ENCODE data around the gene TWSG1. TPM values are rescaled to one million over a fixed set of nuclear protein-coding genes. Genes with fewer than 3 reads are reported as not detected.

Gene TWSG1
- polyA plus RNA-seq, 1 donor from 2014 or later, result 11.5 TPM

DNA sequence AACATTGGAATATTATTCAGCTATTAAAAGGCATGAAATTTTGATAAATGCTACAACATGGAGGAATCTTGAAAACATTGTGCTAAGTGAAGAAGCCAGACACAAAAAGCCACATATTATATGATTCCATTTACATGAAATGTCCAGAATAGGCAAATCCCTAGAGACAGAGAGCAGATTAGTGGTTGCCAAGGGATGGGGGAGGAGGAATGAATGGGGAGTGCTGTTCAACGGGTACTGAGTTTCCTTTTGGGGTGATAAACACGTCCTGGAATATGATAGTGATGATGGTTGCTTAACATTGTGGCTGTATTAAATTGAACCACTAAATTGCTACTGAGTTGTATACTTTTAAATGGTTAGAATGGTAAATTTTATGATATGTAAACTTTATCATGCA is 8.9 kb upstream of the TWSG1 start:
- no peaks in the 10 kb centered on the region for H3F3A ChIP-seq (ENCODE audit: insufficient read depth, low read length, poor library complexity, severe bottlenecking)
- no peak overlapping the region for H3K27ac ChIP-seq (ENCODE audit: low read length)
- H3K9ac ChIP-seq (ENCODE audit: low read length), result no peak overlapping the region
- H3K9me3 ChIP-seq (ENCODE audit: low read length), result peaks cover 4% of the 10 kb centered on the region
- H3K4me2 ChIP-seq (ENCODE audit: low read length), result no peak overlapping the region
- TF ChIP-seq RAD21 (conservative IDR thresholded peaks at IDR 0.05) (no peak), SMC3 (conservative IDR thresholded peaks at IDR 0.05; ENCODE audit: poor library complexity) (no peak), EZH2 (IDR thresholded peaks at IDR 0.05; ENCODE audit: borderline replicate concordance, insufficient read depth, low read length, poor library complexity, severe bottlenecking) (no peak), MXI1 (conservative IDR thresholded peaks at IDR 0.05; ENCODE audit: poor library complexity, severe bottlenecking) (no peak), TAF1 (IDR thresholded peaks at IDR 0.05; ENCODE audit: low read depth) (no peak), EP300 (conservative IDR thresholded peaks at IDR 0.05; ENCODE audit: poor library complexity, severe bottlenecking) (no peak)
- TF ChIP-seq, protein P1, sequence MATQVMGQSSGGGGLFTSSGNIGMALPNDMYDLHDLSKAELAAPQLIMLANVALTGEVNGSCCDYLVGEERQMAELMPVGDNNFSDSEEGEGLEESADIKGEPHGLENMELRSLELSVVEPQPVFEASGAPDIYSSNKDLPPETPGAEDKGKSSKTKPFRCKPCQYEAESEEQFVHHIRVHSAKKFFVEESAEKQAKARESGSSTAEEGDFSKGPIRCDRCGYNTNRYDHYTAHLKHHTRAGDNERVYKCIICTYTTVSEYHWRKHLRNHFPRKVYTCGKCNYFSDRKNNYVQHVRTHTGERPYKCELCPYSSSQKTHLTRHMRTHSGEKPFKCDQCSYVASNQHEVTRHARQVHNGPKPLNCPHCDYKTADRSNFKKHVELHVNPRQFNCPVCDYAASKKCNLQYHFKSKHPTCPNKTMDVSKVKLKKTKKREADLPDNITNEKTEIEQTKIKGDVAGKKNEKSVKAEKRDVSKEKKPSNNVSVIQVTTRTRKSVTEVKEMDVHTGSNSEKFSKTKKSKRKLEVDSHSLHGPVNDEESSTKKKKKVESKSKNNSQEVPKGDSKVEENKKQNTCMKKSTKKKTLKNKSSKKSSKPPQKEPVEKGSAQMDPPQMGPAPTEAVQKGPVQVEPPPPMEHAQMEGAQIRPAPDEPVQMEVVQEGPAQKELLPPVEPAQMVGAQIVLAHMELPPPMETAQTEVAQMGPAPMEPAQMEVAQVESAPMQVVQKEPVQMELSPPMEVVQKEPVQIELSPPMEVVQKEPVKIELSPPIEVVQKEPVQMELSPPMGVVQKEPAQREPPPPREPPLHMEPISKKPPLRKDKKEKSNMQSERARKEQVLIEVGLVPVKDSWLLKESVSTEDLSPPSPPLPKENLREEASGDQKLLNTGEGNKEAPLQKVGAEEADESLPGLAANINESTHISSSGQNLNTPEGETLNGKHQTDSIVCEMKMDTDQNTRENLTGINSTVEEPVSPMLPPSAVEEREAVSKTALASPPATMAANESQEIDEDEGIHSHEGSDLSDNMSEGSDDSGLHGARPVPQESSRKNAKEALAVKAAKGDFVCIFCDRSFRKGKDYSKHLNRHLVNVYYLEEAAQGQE (IDR thresholded peaks at IDR 0.05; ENCODE audit: borderline replicate concordance), result no peak
- TF ChIP-seq, protein P2, sequence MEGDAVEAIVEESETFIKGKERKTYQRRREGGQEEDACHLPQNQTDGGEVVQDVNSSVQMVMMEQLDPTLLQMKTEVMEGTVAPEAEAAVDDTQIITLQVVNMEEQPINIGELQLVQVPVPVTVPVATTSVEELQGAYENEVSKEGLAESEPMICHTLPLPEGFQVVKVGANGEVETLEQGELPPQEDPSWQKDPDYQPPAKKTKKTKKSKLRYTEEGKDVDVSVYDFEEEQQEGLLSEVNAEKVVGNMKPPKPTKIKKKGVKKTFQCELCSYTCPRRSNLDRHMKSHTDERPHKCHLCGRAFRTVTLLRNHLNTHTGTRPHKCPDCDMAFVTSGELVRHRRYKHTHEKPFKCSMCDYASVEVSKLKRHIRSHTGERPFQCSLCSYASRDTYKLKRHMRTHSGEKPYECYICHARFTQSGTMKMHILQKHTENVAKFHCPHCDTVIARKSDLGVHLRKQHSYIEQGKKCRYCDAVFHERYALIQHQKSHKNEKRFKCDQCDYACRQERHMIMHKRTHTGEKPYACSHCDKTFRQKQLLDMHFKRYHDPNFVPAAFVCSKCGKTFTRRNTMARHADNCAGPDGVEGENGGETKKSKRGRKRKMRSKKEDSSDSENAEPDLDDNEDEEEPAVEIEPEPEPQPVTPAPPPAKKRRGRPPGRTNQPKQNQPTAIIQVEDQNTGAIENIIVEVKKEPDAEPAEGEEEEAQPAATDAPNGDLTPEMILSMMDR (IDR thresholded peaks at IDR 0.05; ENCODE audit: poor library complexity, severe bottlenecking), result no peak
- no peaks in the 10 kb centered on the region for H3K9me2 ChIP-seq (ENCODE audit: insufficient read depth, low read length)
- no peaks in the 10 kb centered on the region for H3K79me2 ChIP-seq (replicated peaks; ENCODE audit: insufficient read depth, low read length)
- no peaks in the 10 kb centered on the region for H4K20me1 ChIP-seq (ENCODE audit: insufficient read depth)
- H2AFZ ChIP-seq (ENCODE audit: low read depth, low read length), result no peak overlapping the region
- H3K36me3 ChIP-seq (ENCODE audit: insufficient read depth, low read length), result no peaks in the 10 kb centered on the region
- no peaks in the 10 kb centered on the region for H3K27me3 ChIP-seq (ENCODE audit: insufficient read depth, low read depth, low read length)
- no peak overlapping the region for H3K4me3 ChIP-seq (ENCODE audit: low read length)

DNA sequence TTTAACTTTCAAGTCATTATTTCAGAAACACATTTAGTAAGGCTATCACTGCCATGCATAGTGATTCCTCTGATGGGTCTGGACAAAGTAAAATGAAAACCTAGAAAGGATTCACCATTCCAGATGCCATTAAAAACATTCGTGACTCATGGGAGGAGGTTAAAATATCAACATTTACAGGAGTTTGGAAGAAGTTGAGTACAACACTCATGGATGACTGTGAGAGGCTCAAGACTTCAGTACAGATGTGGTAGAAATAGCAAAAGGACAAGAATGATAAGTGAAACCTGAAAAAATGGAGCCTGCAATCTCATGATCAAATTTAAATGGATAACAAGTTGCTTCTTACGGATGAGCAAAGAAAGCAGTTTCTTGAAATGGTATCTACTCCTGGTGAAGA is 5.8 kb upstream of the TWSG1 start:
- H3K9me2 ChIP-seq (ENCODE audit: insufficient read depth, low read length), result no peaks in the 10 kb centered on the region
- no peak overlapping the region for H3K4me3 ChIP-seq (ENCODE audit: low read length)
- no peaks in the 10 kb centered on the region for H3F3A ChIP-seq (ENCODE audit: insufficient read depth, low read length, poor library complexity, severe bottlenecking)
- H3K9ac ChIP-seq (ENCODE audit: low read length), result no peak overlapping the region
- no peak overlapping the region for H3K27ac ChIP-seq (ENCODE audit: low read length)
- H3K36me3 ChIP-seq (ENCODE audit: insufficient read depth, low read length), result no peaks in the 10 kb centered on the region
- no peaks in the 10 kb centered on the region for H4K20me1 ChIP-seq (ENCODE audit: insufficient read depth)
- no peaks in the 10 kb centered on the region for H3K79me2 ChIP-seq (replicated peaks; ENCODE audit: insufficient read depth, low read length)
- no peak for TF ChIP-seq TAF1 (IDR thresholded peaks at IDR 0.05; ENCODE audit: low read depth)
- no peak overlapping the region for H3K4me2 ChIP-seq (ENCODE audit: low read length)
- H3K9me3 ChIP-seq (ENCODE audit: low read length), result peaks cover 4% of the 10 kb centered on the region
- no peak overlapping the region for H2AFZ ChIP-seq (ENCODE audit: low read depth, low read length)
- H3K27me3 ChIP-seq (ENCODE audit: insufficient read depth, low read depth, low read length), result no peaks in the 10 kb centered on the region

DNA sequence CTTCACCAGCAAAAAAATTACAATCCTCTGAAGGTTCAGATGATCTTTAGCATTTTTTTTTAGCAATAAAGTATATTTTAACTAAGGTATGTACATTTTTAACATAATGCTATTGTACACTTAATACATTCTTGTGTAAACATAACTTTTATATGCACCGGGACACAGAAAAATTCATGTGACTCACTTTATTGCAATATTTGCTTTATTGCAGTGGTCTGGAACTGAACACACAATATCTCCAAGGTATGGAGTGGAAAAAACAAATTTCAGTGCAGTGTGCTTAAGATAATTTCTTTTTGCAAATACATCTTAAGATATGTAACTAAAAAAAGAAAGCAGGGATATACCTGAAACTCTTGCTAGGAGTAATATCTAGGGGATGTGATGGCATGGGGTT is 5.1 kb upstream of the TWSG1 start:
- Histone ChIP-seq H3K36me3 (ENCODE audit: insufficient read depth, low read length) (no peaks in the 10 kb centered on the region), H3K9me2 (ENCODE audit: insufficient read depth, low read length) (no peaks in the 10 kb centered on the region), H3K9me3 (ENCODE audit: low read length) (peaks cover 4% of the 10 kb centered on the region), H3K27ac (ENCODE audit: low read length) (no peak overlapping the region), H3K4me2 (ENCODE audit: low read length) (no peak overlapping the region), H3K4me3 (ENCODE audit: low read length) (no peak overlapping the region), H3K27me3 (ENCODE audit: insufficient read depth, low read depth, low read length) (no peaks in the 10 kb centered on the region), H4K20me1 (ENCODE audit: insufficient read depth) (no peaks in the 10 kb centered on the region), H3F3A (ENCODE audit: insufficient read depth, low read length, poor library complexity, severe bottlenecking) (no peaks in the 10 kb centered on the region), H3K79me2 (replicated peaks; ENCODE audit: insufficient read depth, low read length) (no peaks in the 10 kb centered on the region), H2AFZ (ENCODE audit: low read depth, low read length) (no peak overlapping the region), H3K9ac (ENCODE audit: low read length) (no peak overlapping the region)
- TF ChIP-seq, protein P1 (IDR thresholded peaks at IDR 0.05; ENCODE audit: borderline replicate concordance), result no peak
- TF ChIP-seq TAF1 (IDR thresholded peaks at IDR 0.05; ENCODE audit: low read depth) (no peak), RAD21 (conservative IDR thresholded peaks at IDR 0.05) (no peak), POLR2AphosphoS5 (IDR thresholded peaks at IDR 0.05) (no peak), EP300 (conservative IDR thresholded peaks at IDR 0.05; ENCODE audit: poor library complexity, severe bottlenecking) (no peak), EZH2 (IDR thresholded peaks at IDR 0.05; ENCODE audit: borderline replicate concordance, insufficient read depth, low read length, poor library complexity, severe bottlenecking) (no peak)
- TF ChIP-seq, protein P2 (IDR thresholded peaks at IDR 0.05; ENCODE audit: poor library complexity, severe bottlenecking), result no peak

All from neural cell (in vitro differentiated cells).